ENCODE results near the gene FOXN3.

DNA sequence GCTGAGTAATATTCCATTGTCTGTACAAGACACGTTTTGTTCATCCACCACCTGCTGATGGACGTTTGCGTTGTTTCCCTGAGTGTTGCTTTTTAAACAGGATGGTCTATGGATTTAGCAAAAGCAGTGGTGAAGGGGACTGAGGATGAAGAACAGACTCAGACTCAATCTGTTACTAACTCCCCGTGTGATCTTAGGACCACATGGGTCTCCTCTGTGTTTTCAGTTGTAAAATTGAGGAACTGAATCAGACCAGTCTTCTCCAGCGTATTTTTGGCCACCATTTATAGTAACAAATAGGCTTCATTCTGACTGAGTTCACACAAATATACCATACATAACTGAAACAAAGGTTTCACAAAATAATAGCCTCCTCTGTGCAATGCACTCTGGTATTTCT, 85.6 kb downstream of the FOXN3 start:
- TF ChIP-seq, protein P1, sequence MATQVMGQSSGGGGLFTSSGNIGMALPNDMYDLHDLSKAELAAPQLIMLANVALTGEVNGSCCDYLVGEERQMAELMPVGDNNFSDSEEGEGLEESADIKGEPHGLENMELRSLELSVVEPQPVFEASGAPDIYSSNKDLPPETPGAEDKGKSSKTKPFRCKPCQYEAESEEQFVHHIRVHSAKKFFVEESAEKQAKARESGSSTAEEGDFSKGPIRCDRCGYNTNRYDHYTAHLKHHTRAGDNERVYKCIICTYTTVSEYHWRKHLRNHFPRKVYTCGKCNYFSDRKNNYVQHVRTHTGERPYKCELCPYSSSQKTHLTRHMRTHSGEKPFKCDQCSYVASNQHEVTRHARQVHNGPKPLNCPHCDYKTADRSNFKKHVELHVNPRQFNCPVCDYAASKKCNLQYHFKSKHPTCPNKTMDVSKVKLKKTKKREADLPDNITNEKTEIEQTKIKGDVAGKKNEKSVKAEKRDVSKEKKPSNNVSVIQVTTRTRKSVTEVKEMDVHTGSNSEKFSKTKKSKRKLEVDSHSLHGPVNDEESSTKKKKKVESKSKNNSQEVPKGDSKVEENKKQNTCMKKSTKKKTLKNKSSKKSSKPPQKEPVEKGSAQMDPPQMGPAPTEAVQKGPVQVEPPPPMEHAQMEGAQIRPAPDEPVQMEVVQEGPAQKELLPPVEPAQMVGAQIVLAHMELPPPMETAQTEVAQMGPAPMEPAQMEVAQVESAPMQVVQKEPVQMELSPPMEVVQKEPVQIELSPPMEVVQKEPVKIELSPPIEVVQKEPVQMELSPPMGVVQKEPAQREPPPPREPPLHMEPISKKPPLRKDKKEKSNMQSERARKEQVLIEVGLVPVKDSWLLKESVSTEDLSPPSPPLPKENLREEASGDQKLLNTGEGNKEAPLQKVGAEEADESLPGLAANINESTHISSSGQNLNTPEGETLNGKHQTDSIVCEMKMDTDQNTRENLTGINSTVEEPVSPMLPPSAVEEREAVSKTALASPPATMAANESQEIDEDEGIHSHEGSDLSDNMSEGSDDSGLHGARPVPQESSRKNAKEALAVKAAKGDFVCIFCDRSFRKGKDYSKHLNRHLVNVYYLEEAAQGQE (IDR thresholded peaks at IDR 0.05; ENCODE audit: low read depth, low read length), result no peak
- TF ChIP-seq, protein P2, sequence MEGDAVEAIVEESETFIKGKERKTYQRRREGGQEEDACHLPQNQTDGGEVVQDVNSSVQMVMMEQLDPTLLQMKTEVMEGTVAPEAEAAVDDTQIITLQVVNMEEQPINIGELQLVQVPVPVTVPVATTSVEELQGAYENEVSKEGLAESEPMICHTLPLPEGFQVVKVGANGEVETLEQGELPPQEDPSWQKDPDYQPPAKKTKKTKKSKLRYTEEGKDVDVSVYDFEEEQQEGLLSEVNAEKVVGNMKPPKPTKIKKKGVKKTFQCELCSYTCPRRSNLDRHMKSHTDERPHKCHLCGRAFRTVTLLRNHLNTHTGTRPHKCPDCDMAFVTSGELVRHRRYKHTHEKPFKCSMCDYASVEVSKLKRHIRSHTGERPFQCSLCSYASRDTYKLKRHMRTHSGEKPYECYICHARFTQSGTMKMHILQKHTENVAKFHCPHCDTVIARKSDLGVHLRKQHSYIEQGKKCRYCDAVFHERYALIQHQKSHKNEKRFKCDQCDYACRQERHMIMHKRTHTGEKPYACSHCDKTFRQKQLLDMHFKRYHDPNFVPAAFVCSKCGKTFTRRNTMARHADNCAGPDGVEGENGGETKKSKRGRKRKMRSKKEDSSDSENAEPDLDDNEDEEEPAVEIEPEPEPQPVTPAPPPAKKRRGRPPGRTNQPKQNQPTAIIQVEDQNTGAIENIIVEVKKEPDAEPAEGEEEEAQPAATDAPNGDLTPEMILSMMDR (IDR thresholded peaks at IDR 0.05), result no peak
- TF ChIP-seq SIN3A (IDR thresholded peaks at IDR 0.05; ENCODE audit: borderline replicate concordance, low read depth, low read length) (no peak), EP300 (IDR thresholded peaks at IDR 0.05; ENCODE audit: borderline replicate concordance in 1 of 2, low read depth in 1 of 2, low read length in 1 of 2) (no peak), POLR2AphosphoS5 (IDR thresholded peaks at IDR 0.05; ENCODE audit: low read depth, low read length) (no peak), ELF1 (IDR thresholded peaks at IDR 0.05) (no peak)

All from SK-N-SH (cell line).